Transverse colon (tissue), 4 donors: ENCODE data around the gene CAAP1.

ENCODE experiments used
- EP300 ChIP-seq: sonication (generic); formaldehyde crosslinking; IDR thresholded peaks from one replicate; pipeline ENCODE4 v1.6.1; 2017; ENCODE audit warnings: antibody characterized with exemption, low read depth
- POLR2A ChIP-seq: fragments of 450-650 bp; IDR thresholded peaks from one replicate; pipeline ENCODE4 v1.6.1; 2016; ENCODE audit warnings: antibody characterized with exemption, mild to moderate bottlenecking, moderate library complexity
- POLR2AphosphoS5 ChIP-seq, 3 donors: sonication (generic); formaldehyde crosslinking; IDR thresholded peaks; one replicate each; pipeline ENCODE4 v1.6.1; 2016; ENCODE audit warnings: antibody characterized with exemption in 3 of 3
- TF ChIP-seq, protein P1 (sequence below), 5 experiments: fragments of 200-600 bp in 3 of 5; fragments of 450-650 bp in 2 of 5; sonication (generic) in 3 of 5; IDR thresholded peaks; 1 replicate in 2 of 5; 2 replicates in 3 of 5; pipeline ENCODE4 v1.5.1; 2016 to 2017; ENCODE audit warnings: antibody characterized with exemption in 5 of 5, inconsistent platforms in 3 of 5, mild to moderate bottlenecking in 2 of 5, moderate library complexity in 1 of 5

DNA sequence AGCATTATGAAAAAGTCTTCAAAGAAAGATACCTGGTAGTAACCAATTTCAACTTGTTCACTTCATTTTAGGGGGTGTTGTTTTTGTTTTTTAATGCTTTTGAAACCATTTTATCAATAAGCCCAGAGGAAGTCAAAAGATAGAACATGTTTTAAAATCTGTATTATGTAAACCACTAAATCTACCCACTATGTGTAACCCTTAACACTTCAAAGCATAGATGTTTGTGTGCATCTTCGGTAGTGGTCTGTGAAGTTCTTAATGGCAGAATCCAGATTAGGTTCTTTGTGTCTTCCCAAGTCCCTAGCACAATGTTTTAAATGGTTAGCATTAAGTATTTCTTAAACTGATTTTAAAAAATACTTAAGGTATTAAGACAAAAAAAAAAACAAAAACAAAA lies 48.2 kb upstream of the CAAP1 start:
- TF ChIP-seq, protein P1, sequence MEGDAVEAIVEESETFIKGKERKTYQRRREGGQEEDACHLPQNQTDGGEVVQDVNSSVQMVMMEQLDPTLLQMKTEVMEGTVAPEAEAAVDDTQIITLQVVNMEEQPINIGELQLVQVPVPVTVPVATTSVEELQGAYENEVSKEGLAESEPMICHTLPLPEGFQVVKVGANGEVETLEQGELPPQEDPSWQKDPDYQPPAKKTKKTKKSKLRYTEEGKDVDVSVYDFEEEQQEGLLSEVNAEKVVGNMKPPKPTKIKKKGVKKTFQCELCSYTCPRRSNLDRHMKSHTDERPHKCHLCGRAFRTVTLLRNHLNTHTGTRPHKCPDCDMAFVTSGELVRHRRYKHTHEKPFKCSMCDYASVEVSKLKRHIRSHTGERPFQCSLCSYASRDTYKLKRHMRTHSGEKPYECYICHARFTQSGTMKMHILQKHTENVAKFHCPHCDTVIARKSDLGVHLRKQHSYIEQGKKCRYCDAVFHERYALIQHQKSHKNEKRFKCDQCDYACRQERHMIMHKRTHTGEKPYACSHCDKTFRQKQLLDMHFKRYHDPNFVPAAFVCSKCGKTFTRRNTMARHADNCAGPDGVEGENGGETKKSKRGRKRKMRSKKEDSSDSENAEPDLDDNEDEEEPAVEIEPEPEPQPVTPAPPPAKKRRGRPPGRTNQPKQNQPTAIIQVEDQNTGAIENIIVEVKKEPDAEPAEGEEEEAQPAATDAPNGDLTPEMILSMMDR (IDR thresholded peaks at IDR 0.05) = no peak
- no peak for TF ChIP-seq POLR2A
- no peak for TF ChIP-seq EP300
- TF ChIP-seq POLR2AphosphoS5 (IDR thresholded peaks at IDR 0.05) = no peak
